MV-4-11 (cell line): Measurements from ENCODE around the gene SYT14.
"Not testable (repeated sequence)": the region's sequence is repeated elsewhere in the genome, so short reads cannot be mapped to it uniquely, and the experiment has no call there.

Source experiments
- DNase-seq: peaks from one replicate; lab custom pipeline; 2025; lab: John Stamatoyannopoulos, UW

SYT14 gene

GRCh38 chr1:209945377-209945776 is 7.4 kb downstream of the SYT14 start:
- DNase-seq = no peak

GRCh38 chr1:209948155-209948554 is 10.1 kb downstream of the SYT14 start:
- no peak for DNase-seq

GRCh38 chr1:209956116-209956515 is 18.1 kb downstream of the SYT14 start:
- no peak for DNase-seq

- no peak for DNase-seq
These were observed 21.6 kb downstream of the SYT14 start for GRCh38 chr1:209959623-209960022.

- DNase-seq = no peak
These were observed 22.9 kb downstream of the SYT14 start for GRCh38 chr1:209960926-209961325.

GRCh38 chr1:209962388-209962787 is 24.4 kb downstream of the SYT14 start:
- no peak for DNase-seq

- no peak for DNase-seq
These were observed 24.8 kb downstream of the SYT14 start for GRCh38 chr1:209962856-209963255.

- DNase-seq = no peak
These were observed 28.0 kb downstream of the SYT14 start for GRCh38 chr1:209965996-209966395.

GRCh38 chr1:209978721-209979120 is 40.7 kb downstream of the SYT14 start:
- not testable (repeated sequence) for DNase-seq

- no peak for DNase-seq
These were observed 45.9 kb downstream of the SYT14 start for GRCh38 chr1:209983953-209984352.

GRCh38 chr1:209985002-209985401 is 47.0 kb downstream of the SYT14 start:
- DNase-seq = no peak

GRCh38 chr1:209988706-209989105 is 50.7 kb downstream of the SYT14 start:
- DNase-seq = no peak

- DNase-seq = peak; percentile 7
These were observed 51.5 kb downstream of the SYT14 start for GRCh38 chr1:209989525-209989924.

- no peak for DNase-seq
These were observed 55.2 kb downstream of the SYT14 start for GRCh38 chr1:209993061-209993830.

GRCh38 chr1:209996348-209996747 is 58.3 kb downstream of the SYT14 start:
- DNase-seq = no peak

- DNase-seq = no peak
These were observed 61.0 kb downstream of the SYT14 start for GRCh38 chr1:209999005-209999404.

- DNase-seq = no peak
These were observed 63.7 kb downstream of the SYT14 start for GRCh38 chr1:210001751-210002150.

GRCh38 chr1:210003501-210003900 is 65.5 kb downstream of the SYT14 start:
- no peak for DNase-seq

GRCh38 chr1:210010161-210010560 is 72.1 kb downstream of the SYT14 start:
- DNase-seq = no peak

- no peak for DNase-seq
These were observed 83.3 kb downstream of the SYT14 start for GRCh38 chr1:210021145-210021860.

- DNase-seq = no peak
These were observed 84.0 kb downstream of the SYT14 start for GRCh38 chr1:210022044-210022443.

GRCh38 chr1:210024282-210024681 is 86.3 kb downstream of the SYT14 start:
- DNase-seq = no peak

- DNase-seq = no peak
These were observed 87.0 kb downstream of the SYT14 start for GRCh38 chr1:210024996-210025395.

GRCh38 chr1:210025870-210026269 is 87.9 kb downstream of the SYT14 start:
- no peak for DNase-seq
